CD4-positive, alpha-beta T cell (primary cell): Measurements from ENCODE around the gene B3GAT2. TPM values are rescaled to one million over a fixed set of nuclear protein-coding genes. Genes with fewer than 3 reads are reported as not detected.

Experiments
- ATAC-seq: fragments of 200-7000 bp; cut with Tn5 transposase; one replicate; pipeline ENCODE4 v1.10.0; 2022; ENCODE audit warnings: mild to moderate bottlenecking; ENCODE audit not compliant: poor library complexity
- CTCF ChIA-PET: fragments of 350-600 bp; sonication (Branson Sonifier 250); formaldehyde crosslinking; loops from one replicate; lab custom pipeline; 2021; ENCODE audit warnings: antibody characterized with exemption, inconsistent platforms; lab: Charles Lee
- POLR2A ChIA-PET: fragments of 350-600 bp; sonication (Branson Sonifier 250); formaldehyde crosslinking; loops from one replicate; lab custom pipeline; 2021; ENCODE audit warnings: antibody characterized with exemption, inconsistent platforms; lab: Charles Lee
- DNase-seq, 14 experiments: peaks; one replicate each; pipeline ENCODE4 v3.0.0-alpha.2; 2013 to 2020; ENCODE audit warnings: mixed read lengths in 2 of 14
- H3K27ac ChIP-seq, 2 donors: one replicate each; pipeline versions ENCODE4 v1.5.1 to v1.7.0; 2013; ENCODE audit warnings: low read length in 2 of 2, low read depth in 1 of 2, mild to moderate bottlenecking in 1 of 2
- H3K27me3 ChIP-seq, 2 experiments: 1 replicate in 1 of 2; 2 replicates in 1 of 2; pipeline versions ENCODE4 v1.6.1 to v1.7.0; 2013; ENCODE audit warnings: low read length in 2 of 2, control low read depth in 1 of 2, mild to moderate bottlenecking in 1 of 2, moderate library complexity in 1 of 2; ENCODE audit not compliant: insufficient read depth in 2 of 2, control insufficient read depth in 1 of 2
- H3K36me3 ChIP-seq: one replicate; pipeline ENCODE4 v1.6.1; 2013; ENCODE audit warnings: low read length, control low read depth; ENCODE audit not compliant: insufficient read depth
- H3K4me1 ChIP-seq: one replicate; pipeline ENCODE4 v1.6.1; 2013; ENCODE audit warnings: low read length, control low read depth; ENCODE audit not compliant: insufficient read depth
- H3K4me3 ChIP-seq: one replicate; pipeline ENCODE4 v1.5.1; 2013; ENCODE audit warnings: mild to moderate bottlenecking, low read length, moderate library complexity
- H3K9me3 ChIP-seq, 2 experiments: 1 replicate in 1 of 2; 2 replicates in 1 of 2; pipeline versions ENCODE4 v1.6.1 to v1.7.0; 2013; ENCODE audit warnings: low read length in 2 of 2, mild to moderate bottlenecking in 2 of 2, control low read depth in 1 of 2, moderate library complexity in 1 of 2; ENCODE audit not compliant: control insufficient read depth in 1 of 2, insufficient read depth in 1 of 2
- H3K27ac Mint-ChIP-seq: one replicate; pipeline ENCODE4 v1.8.0; 2020; ENCODE audit warnings: mixed read lengths
- H3K27me3 Mint-ChIP-seq: one replicate; pipeline ENCODE4 v1.8.0; 2021; ENCODE audit warnings: mixed read lengths
- H3K36me3 Mint-ChIP-seq: one replicate; pipeline ENCODE4 v1.8.0; 2021; ENCODE audit warnings: low read depth, mixed read lengths
- H3K4me1 Mint-ChIP-seq: one replicate; pipeline ENCODE4 v1.8.0; 2021; ENCODE audit warnings: low read depth, mixed read lengths
- H3K4me3 Mint-ChIP-seq: one replicate; pipeline ENCODE4 v1.8.0; 2020; ENCODE audit warnings: mild to moderate bottlenecking, mixed read lengths
- H3K9me3 Mint-ChIP-seq: one replicate; pipeline ENCODE4 v1.8.0; 2020; ENCODE audit warnings: mixed read lengths
- CTCF ChIP-seq: fragments of 200-600 bp; IDR thresholded peaks from one replicate; pipeline ENCODE4 v1.8.0; 2022; ENCODE audit warnings: antibody characterized with exemption, mild to moderate bottlenecking
- intact Hi-C, 2 experiments: fragments of 100-400 bp; cut with DNase I in 1 of 2; cut with micrococcal nuclease in 1 of 2; formaldehyde crosslinking; loops; one replicate each; pipeline versions ENCODE4 v1.15.1 to v1.9.0; 2023 to 2025; cut with DNase I, micrococcal nuclease
- total RNA-seq, 174 experiments: library from RNA in 2 of 174; stranded (reverse) in 2 of 174; gene quantifications; one replicate each; pipeline ENCODE4 v1.2.3 and lab custom pipeline; 2021 to 2026

B3GAT2 gene
- total RNA-seq, 2 experiments from 2014 or later, result not detected

- Histone ChIP-seq H3K4me1 (no peaks in the 10 kb centered on the region), H3K36me3 (peaks cover 16% of the 10 kb centered on the region), H3K27ac (no peak overlapping the region), H3K9me3 (no peaks in the 10 kb centered on the region), H3K4me3 (no peak overlapping the region), H3K27me3 (no peaks in the 10 kb centered on the region)
- ATAC-seq, result no peak
- Mint-ChIP-seq H3K27me3 (no peaks in the 10 kb centered on the region), H3K36me3 (peaks cover 40% of the 10 kb centered on the region), H3K27ac (no peak overlapping the region), H3K9me3 (no peaks in the 10 kb centered on the region), H3K4me3 (no peak overlapping the region), H3K4me1 (peaks cover 17% of the 10 kb centered on the region)
- intact Hi-C loops, result no loop called here
- no peak for TF ChIP-seq CTCF
- ChIA-PET POLR2A (no interaction called here), CTCF (no interaction called here)
- DNase-seq, result no peak
Observed at GRCh38 chr6:70849348-70850069, 107.4 kb downstream of the B3GAT2 start.

- Histone ChIP-seq H3K4me3 (no peak overlapping the region), H3K27me3 (no peaks in the 10 kb centered on the region), H3K9me3 (no peaks in the 10 kb centered on the region), H3K27ac (no peak overlapping the region), H3K4me1 (no peaks in the 10 kb centered on the region), H3K36me3 (peaks cover 3% of the 10 kb centered on the region)
- ChIA-PET CTCF (interaction anchor here (1.2 kb wide), 1 partner anchor 37 kb away, joined by 4 read pairs; no protein-coding TSS in a partner anchor), POLR2A (no interaction called here)
- H3K36me3 Mint-ChIP-seq, result peaks cover 33% of the 10 kb centered on the region
- H3K4me3 Mint-ChIP-seq, result no peak overlapping the region
- TF ChIP-seq CTCF, result no peak
- intact Hi-C loops, result no loop called here
- no peak for DNase-seq
- H3K9me3 Mint-ChIP-seq, result no peaks in the 10 kb centered on the region
- no peak for ATAC-seq
- H3K4me1 Mint-ChIP-seq, result peaks cover 21% of the 10 kb centered on the region
- no peaks in the 10 kb centered on the region for H3K27me3 Mint-ChIP-seq
- H3K27ac Mint-ChIP-seq, result no peak overlapping the region
Observed at GRCh38 chr6:70847106-70848084, 109.5 kb downstream of the B3GAT2 start.

GRCh38 chr6:70846207-70846835, 110.5 kb downstream of the B3GAT2 start:
- intact Hi-C loops, result no loop called here
- POLR2A ChIA-PET, result no interaction called here
- H3K4me3 Mint-ChIP-seq, result no peak overlapping the region

More at GRCh38 chr6:70846207-70846835, 110.5 kb downstream of the B3GAT2 start:
- Mint-ChIP-seq H3K27ac (no peak overlapping the region), H3K27me3 (no peaks in the 10 kb centered on the region), H3K4me1 (peaks cover 21% of the 10 kb centered on the region), H3K36me3 (peaks cover 33% of the 10 kb centered on the region), H3K9me3 (no peaks in the 10 kb centered on the region)
- Histone ChIP-seq H3K27ac (no peak overlapping the region), H3K4me1 (no peaks in the 10 kb centered on the region), H3K27me3 (no peaks in the 10 kb centered on the region), H3K4me3 (no peak overlapping the region), H3K9me3 (no peaks in the 10 kb centered on the region), H3K36me3 (peaks cover 3% of the 10 kb centered on the region)
- DNase-seq (no peak), ATAC-seq (no peak)
- CTCF ChIA-PET, result no interaction called here
- no peak for TF ChIP-seq CTCF
